H9 (cell line): ENCODE measurements around the gene ETV2. TPM values are rescaled to one million over a fixed set of nuclear protein-coding genes. Genes with fewer than 3 reads are reported as not detected.

ENCODE experiments used
- DNase-seq: peaks from one replicate; pipeline ENCODE4 v3.0.0-alpha.2; 2017
- H2AFZ ChIP-seq: one replicate; pipeline ENCODE4 v1.6.1; 2013; ENCODE audit warnings: mild to moderate bottlenecking, low read length, control low read depth, moderate library complexity
- H2AK5ac ChIP-seq: 2 replicates; pipeline ENCODE4 v1.6.1; 2013; ENCODE audit warnings: low read length, control low read depth, mixed read lengths; ENCODE audit not compliant: insufficient read length
- H2BK120ac ChIP-seq: one replicate; pipeline ENCODE4 v1.6.1; 2013; ENCODE audit warnings: low read depth, mild to moderate bottlenecking, low read length, control low read depth, inconsistent platforms; ENCODE audit not compliant: poor library complexity, severe bottlenecking
- H2BK12ac ChIP-seq: 2 replicates; pipeline ENCODE4 v1.6.1; 2013; ENCODE audit warnings: low read length, control low read depth, mixed read lengths, low read depth; ENCODE audit not compliant: insufficient read length
- H2BK15ac ChIP-seq: 2 replicates; pipeline ENCODE4 v1.6.1; 2013; ENCODE audit warnings: low read depth, low read length, control low read depth
- H2BK20ac ChIP-seq: one replicate; pipeline ENCODE4 v1.6.1; 2013; ENCODE audit warnings: low read depth, mild to moderate bottlenecking, low read length, control low read depth, inconsistent platforms; ENCODE audit not compliant: poor library complexity, severe bottlenecking
- H2BK5ac ChIP-seq: 2 replicates; pipeline ENCODE4 v1.6.1; 2013; ENCODE audit warnings: low read length, control low read depth, mixed read lengths; ENCODE audit not compliant: insufficient read length
- H3K14ac ChIP-seq: 2 replicates; pipeline ENCODE4 v1.6.1; 2013; ENCODE audit warnings: low read length, control low read depth; ENCODE audit not compliant: insufficient read depth
- H3K18ac ChIP-seq: 2 replicates; pipeline ENCODE4 v1.6.1; 2013; ENCODE audit warnings: low read depth, mild to moderate bottlenecking, mixed read lengths, low read length, control low read depth; ENCODE audit not compliant: insufficient read length
- H3K23ac ChIP-seq: 2 replicates; pipeline ENCODE4 v1.6.1; 2013; ENCODE audit warnings: low read length, control low read depth, mixed read lengths, low read depth; ENCODE audit not compliant: insufficient read length
- H3K23me2 ChIP-seq: 2 replicates; pipeline ENCODE4 v1.6.1; 2013; ENCODE audit warnings: low read depth, mild to moderate bottlenecking, mixed read lengths, low read length, control low read depth; ENCODE audit not compliant: insufficient read length, poor library complexity, severe bottlenecking
- H3K27ac ChIP-seq: 2 replicates; pipeline ENCODE4 v1.5.1; 2013; ENCODE audit warnings: low read length, control low read depth, mixed read lengths, low read depth; ENCODE audit not compliant: insufficient read length
- H3K27me3 ChIP-seq: 2 replicates; pipeline ENCODE4 v1.6.1; 2013; ENCODE audit warnings: low read length, control low read depth, inconsistent platforms; ENCODE audit not compliant: insufficient read depth
- H3K4ac ChIP-seq: 2 replicates; pipeline ENCODE4 v1.6.1; 2013; ENCODE audit warnings: low read depth, mild to moderate bottlenecking, control low read depth, inconsistent platforms, low read length, moderate library complexity
- H3K4me1 ChIP-seq: 2 replicates; pipeline ENCODE4 v1.6.1; 2013; ENCODE audit warnings: low read length, control low read depth, inconsistent platforms; ENCODE audit not compliant: insufficient read depth
- H3K4me2 ChIP-seq: 2 replicates; pipeline ENCODE4 v1.6.1; 2013; ENCODE audit warnings: low read length, control low read depth, mixed read lengths; ENCODE audit not compliant: insufficient read length, insufficient read depth
- H3K56ac ChIP-seq: 2 replicates; pipeline ENCODE4 v1.6.1; 2013; ENCODE audit warnings: low read depth, mild to moderate bottlenecking, mixed read lengths, low read length, control low read depth; ENCODE audit not compliant: insufficient read length
- H3K79me1 ChIP-seq: 2 replicates; pipeline ENCODE4 v1.6.1; 2013; ENCODE audit warnings: low read depth, mild to moderate bottlenecking, moderate library complexity, low read length, control low read depth, inconsistent platforms; ENCODE audit not compliant: insufficient read depth, poor library complexity, severe bottlenecking
- H3K79me2 ChIP-seq: 2 replicates; pipeline ENCODE4 v1.6.1; 2013; ENCODE audit warnings: low read length, control low read depth, inconsistent platforms; ENCODE audit not compliant: insufficient read depth
- H3K9ac ChIP-seq: 2 replicates; pipeline ENCODE4 v1.6.1; 2013; ENCODE audit warnings: low read length, control low read depth, mixed read lengths; ENCODE audit not compliant: insufficient read length; ENCODE audit errors: extremely low read depth
- H3K9me3 ChIP-seq: one replicate; pipeline ENCODE4 v1.6.1; 2013; ENCODE audit warnings: low read depth, low read length, inconsistent platforms; ENCODE audit not compliant: control insufficient read depth
- H3T11ph ChIP-seq: one replicate; pipeline ENCODE4 v1.6.1; 2013; ENCODE audit warnings: mild to moderate bottlenecking, low read length, control low read depth, inconsistent platforms
- H4K20me1 ChIP-seq: one replicate; pipeline ENCODE4 v1.6.1; 2013; ENCODE audit not compliant: control insufficient read depth, insufficient read length, insufficient read depth
- H4K5ac ChIP-seq: 2 replicates; pipeline ENCODE4 v1.6.1; 2013; ENCODE audit warnings: low read depth, mild to moderate bottlenecking, mixed read lengths, low read length, control low read depth; ENCODE audit not compliant: insufficient read length
- H4K8ac ChIP-seq: replicated peaks from 2 replicates; pipeline ENCODE4 v1.6.1; 2013; ENCODE audit warnings: low read length, control low read depth, mixed read lengths, low read depth; ENCODE audit not compliant: insufficient read length
- H4K91ac ChIP-seq: 2 replicates; pipeline ENCODE4 v1.6.1; 2013; ENCODE audit warnings: low read depth, mild to moderate bottlenecking, moderate library complexity, mixed read lengths, low read length, control low read depth; ENCODE audit not compliant: insufficient read length
- H3K27ac Mint-ChIP-seq, 3 experiments: 2 replicates in 2 of 3; 3 replicates in 1 of 3; pipeline ENCODE4 v1.8.0; 2020 to 2021; ENCODE audit warnings: mixed read lengths in 3 of 3, mild to moderate bottlenecking in 1 of 3, moderate library complexity in 1 of 3
- H3K27me3 Mint-ChIP-seq: 2 replicates; pipeline ENCODE4 v1.8.0; 2021; ENCODE audit warnings: low read depth, mild to moderate bottlenecking, moderate library complexity, mixed read lengths
- H3K36me3 Mint-ChIP-seq, 3 experiments: 2 replicates in 2 of 3; 3 replicates in 1 of 3; pipeline ENCODE4 v1.8.0; 2020 to 2021; ENCODE audit warnings: low read depth in 3 of 3, mixed read lengths in 3 of 3; ENCODE audit not compliant: insufficient read depth in 1 of 3
- H3K4me1 Mint-ChIP-seq, 2 experiments: 2 replicates each; pipeline ENCODE4 v1.8.0; 2020; ENCODE audit warnings: mixed read lengths in 2 of 2
- H3K4me3 Mint-ChIP-seq, 2 experiments: 2 replicates in 1 of 2; 3 replicates in 1 of 2; pipeline ENCODE4 v1.8.0; 2020 to 2021; ENCODE audit warnings: mild to moderate bottlenecking in 2 of 2, mixed read lengths in 2 of 2, moderate library complexity in 1 of 2
- H3K9me3 Mint-ChIP-seq, 2 experiments: 2 replicates in 1 of 2; 3 replicates in 1 of 2; pipeline ENCODE4 v1.8.0; 2020; ENCODE audit warnings: mild to moderate bottlenecking in 2 of 2, mixed read lengths in 2 of 2, moderate library complexity in 1 of 2
- CTCF ChIP-seq: fragments of 200-600 bp; sonication (generic); conservative IDR thresholded peaks from 3 replicates; pipeline ENCODE4 v1.8.0; 2021; ENCODE audit warnings: antibody characterized with exemption, mild to moderate bottlenecking
- WGBS: extraction: QIAGEN DNeasy Blood & Tissue Kit; methylation state at CpG from one replicate; pipeline ENCODE4 v1.1.7; 2013; ENCODE audit warnings: missing lambda C conversion rate, low lambda C conversion rate, mixed read lengths; ENCODE audit not compliant: insufficient read length; ENCODE audit errors: extremely low coverage; 5-methylcytosine and 5-hydroxymethylcytosine counted together
- total RNA-seq: library from RNA; stranded (reverse); gene quantifications from 2 replicates; pipeline ENCODE4 v1.2.1, GENCODE V29; 2021

The ETV2 gene
- total RNA-seq, 1 experiment from 2014 or later: 1.9 TPM

GRCh38 chr19:35636651-35637050, 4.9 kb upstream of the ETV2 start:
- Mint-ChIP-seq H3K9me3 (no peaks in the 10 kb centered on the region), H3K4me1 (peaks cover 18% of the 10 kb centered on the region in 2 experiments), H3K4me3 (no peak overlapping the region; a peak in 1 of 5 replicates), H3K27ac (no peak overlapping the region), H3K36me3 (peaks cover 23 to 59% (median 47%) of the 10 kb centered on the region in 3 experiments), H3K27me3 (no peaks in the 10 kb centered on the region)
- Histone ChIP-seq H3T11ph (no peak overlapping the region), H3K4me2 (no peak overlapping the region), H3K27ac (no peak overlapping the region), H2BK15ac (no peak overlapping the region), H3K9ac (no peak overlapping the region), H3K56ac (no peak overlapping the region), H2BK20ac (no peak overlapping the region), H3K4me1 (peaks cover 6% of the 10 kb centered on the region; the same call in 1 of the 2 replicates), H4K5ac (no peak overlapping the region), H2BK12ac (no peak overlapping the region), H4K91ac (no peak overlapping the region), H4K20me1 (no peaks in the 10 kb centered on the region), H3K23ac (no peak overlapping the region), H3K9me3 (no peaks in the 10 kb centered on the region), H3K27me3 (no peaks in the 10 kb centered on the region), H3K79me2 (no peaks in the 10 kb centered on the region), H4K8ac (no peak overlapping the region), H3K23me2 (no peaks in the 10 kb centered on the region), H3K18ac (no peak overlapping the region), H2AFZ (no peak overlapping the region), H2BK120ac (no peak overlapping the region), H2AK5ac (no peak overlapping the region), H3K4ac (no peak overlapping the region), H2BK5ac (no peak overlapping the region), H3K14ac (no peak overlapping the region; the same call in 1 of the 2 replicates), H3K79me1 (no peaks in the 10 kb centered on the region)
- no CpG with 5 or more reads among the region's 3 CpGs for WGBS
- no peak for DNase-seq
- no peak for TF ChIP-seq CTCF
